ENCODE results near the gene FOXP1. TPM values are rescaled to one million over a fixed set of nuclear protein-coding genes. Genes with fewer than 3 reads are reported as not detected.

FOXP1 gene
- total and polyA plus RNA-seq, 12 donors = 4.8 to 56.0 (median 43.8) TPM

DNA sequence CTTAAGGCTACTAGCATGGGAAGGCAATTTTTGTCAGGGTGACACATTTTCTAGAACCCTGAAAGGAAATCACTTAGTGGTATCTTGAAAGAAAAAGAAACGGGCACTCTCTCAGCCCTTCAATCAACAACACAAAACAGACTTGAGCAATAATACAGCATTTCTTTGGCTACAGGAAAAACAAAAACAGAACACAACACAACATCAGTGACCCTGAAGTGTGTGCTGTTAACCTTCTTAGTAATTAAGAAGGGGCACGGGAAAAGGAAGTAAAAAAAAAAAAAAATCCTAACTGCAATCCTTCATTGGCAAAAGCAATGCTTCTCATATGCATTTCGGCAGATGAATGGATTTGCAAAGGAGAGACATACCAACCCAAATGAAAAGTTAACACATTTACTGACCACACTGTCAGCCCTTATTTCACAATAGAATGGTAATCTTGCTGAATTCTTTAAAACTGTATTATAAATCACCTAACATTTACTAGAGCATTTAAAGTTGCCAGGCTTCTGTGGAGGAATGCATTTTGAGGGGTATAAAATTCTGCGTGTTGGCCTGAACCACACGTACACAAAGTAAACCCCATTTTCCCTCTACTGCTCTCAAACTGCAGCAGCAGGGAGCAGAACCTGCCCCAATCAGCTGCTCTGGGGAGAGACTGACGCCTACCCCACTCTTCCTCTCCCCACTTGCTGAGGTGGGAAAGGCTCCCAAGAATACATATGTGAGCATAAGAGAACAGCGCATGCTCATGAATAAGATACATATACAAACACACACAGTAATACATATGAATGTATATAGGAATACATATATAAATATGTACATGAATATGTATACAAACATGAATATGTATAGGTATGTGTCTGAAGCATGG, 198.5 kb downstream of the FOXP1 start:
- Histone ChIP-seq H3K9me3 (no peaks in the 10 kb centered on the region), H3K36me3 (no peaks in the 10 kb centered on the region), H3K4me1 (peaks cover 0 to 39% (median 24%) of the 10 kb centered on the region in 9 donors), H3K27me3 (no peaks in the 10 kb centered on the region), H3K4me3 (no peak overlapping the region), H3K27ac (no peak overlapping the region)
- intact Hi-C loops (cut with DNase I) = loop anchor here in 1 of 10 donors (5.0 kb wide), 1 partner anchor 187 kb away; no protein-coding TSS in a partner anchor
- ATAC-seq = no peak
- WGBS, 2 donors = 75 to 77% methylated on average over 7 of the region's 7 CpGs
- TF ChIP-seq, protein P1, sequence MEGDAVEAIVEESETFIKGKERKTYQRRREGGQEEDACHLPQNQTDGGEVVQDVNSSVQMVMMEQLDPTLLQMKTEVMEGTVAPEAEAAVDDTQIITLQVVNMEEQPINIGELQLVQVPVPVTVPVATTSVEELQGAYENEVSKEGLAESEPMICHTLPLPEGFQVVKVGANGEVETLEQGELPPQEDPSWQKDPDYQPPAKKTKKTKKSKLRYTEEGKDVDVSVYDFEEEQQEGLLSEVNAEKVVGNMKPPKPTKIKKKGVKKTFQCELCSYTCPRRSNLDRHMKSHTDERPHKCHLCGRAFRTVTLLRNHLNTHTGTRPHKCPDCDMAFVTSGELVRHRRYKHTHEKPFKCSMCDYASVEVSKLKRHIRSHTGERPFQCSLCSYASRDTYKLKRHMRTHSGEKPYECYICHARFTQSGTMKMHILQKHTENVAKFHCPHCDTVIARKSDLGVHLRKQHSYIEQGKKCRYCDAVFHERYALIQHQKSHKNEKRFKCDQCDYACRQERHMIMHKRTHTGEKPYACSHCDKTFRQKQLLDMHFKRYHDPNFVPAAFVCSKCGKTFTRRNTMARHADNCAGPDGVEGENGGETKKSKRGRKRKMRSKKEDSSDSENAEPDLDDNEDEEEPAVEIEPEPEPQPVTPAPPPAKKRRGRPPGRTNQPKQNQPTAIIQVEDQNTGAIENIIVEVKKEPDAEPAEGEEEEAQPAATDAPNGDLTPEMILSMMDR (IDR thresholded peaks at IDR 0.05) = no peak
- DNase-seq = no peak

DNA sequence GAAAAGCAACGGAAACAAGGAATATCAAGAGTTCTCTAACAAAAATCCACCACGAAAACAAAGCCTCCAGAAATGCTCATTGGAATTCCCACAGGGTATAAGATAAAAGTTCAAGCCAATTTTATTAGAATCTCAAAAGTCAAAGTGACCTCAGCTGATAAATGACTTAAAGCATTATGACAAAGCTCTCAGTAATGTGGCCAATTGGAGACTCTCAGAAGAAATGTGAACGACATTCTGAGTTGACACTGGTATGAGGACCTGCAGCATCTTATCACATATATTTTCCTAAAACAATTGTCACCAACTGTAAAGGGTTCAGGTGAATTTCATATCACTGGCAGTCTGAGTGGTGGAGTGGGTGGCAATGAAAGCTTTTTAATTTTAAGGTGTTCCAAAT, 199.1 kb downstream of the FOXP1 start:
- WGBS, 2 donors = 28 to 34% methylated on average over 3 of the region's 3 CpGs
- TF ChIP-seq, protein P1 (IDR thresholded peaks at IDR 0.05) = no peak
- intact Hi-C loops (cut with DNase I) = loop anchor here in 1 of 10 donors (5.0 kb wide), 1 partner anchor 188 kb away; no protein-coding TSS in a partner anchor
- no peaks in the 10 kb centered on the region for H3K36me3 ChIP-seq
- ATAC-seq (no peak), DNase-seq (no peak)
- no peak overlapping the region for H3K27ac ChIP-seq
- H3K27me3 ChIP-seq = no peaks in the 10 kb centered on the region
- peaks cover 0 to 34% (median 17%) of the 10 kb centered on the region in 9 donors for H3K4me1 ChIP-seq
- no peak overlapping the region for H3K4me3 ChIP-seq
- no peaks in the 10 kb centered on the region for H3K9me3 ChIP-seq

DNA sequence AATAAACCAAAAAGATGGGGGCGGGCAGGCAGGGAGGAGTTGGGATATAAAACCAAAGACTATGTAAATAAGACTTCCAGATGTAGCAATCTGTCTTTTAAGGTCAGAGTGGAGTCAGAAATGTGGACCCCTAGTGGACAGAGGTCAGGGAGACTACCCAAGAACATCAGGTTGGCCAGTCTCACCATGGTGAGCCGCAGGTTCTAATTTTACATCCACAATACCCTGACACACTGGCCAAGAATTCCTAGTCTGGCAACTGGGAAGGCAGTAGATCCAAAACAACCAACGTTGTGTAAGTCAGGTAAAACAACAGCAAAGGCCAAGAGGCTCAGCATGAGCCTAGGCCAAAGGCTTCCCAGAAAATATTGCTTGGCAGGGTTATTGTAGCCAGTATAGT, 203.4 kb downstream of the FOXP1 start:
- intact Hi-C loops (cut with DNase I) = loop anchor here in 1 of 10 donors (5.0 kb wide), 1 partner anchor 192 kb away; no protein-coding TSS in a partner anchor
- DNase-seq (peak in 1 of 2 donors; percentile 21), ATAC-seq (peak in 6 of 8 donors; percentile 41 to 90 (median 70))
- WGBS, 2 donors = 65 to 70% methylated on average over 3 of the region's 3 CpGs
- H3K27ac ChIP-seq = no peak overlapping the region
- H3K36me3 ChIP-seq = no peaks in the 10 kb centered on the region
- TF ChIP-seq, protein P1 (IDR thresholded peaks at IDR 0.05) = peak in 4 of 9 donors; percentile 11 to 29 (median 26)
- H3K27me3 ChIP-seq = no peaks in the 10 kb centered on the region
- no peaks in the 10 kb centered on the region for H3K9me3 ChIP-seq
- H3K4me1 ChIP-seq = peaks cover 0 to 31% (median 13%) of the 10 kb centered on the region in 9 donors
- no peak overlapping the region for H3K4me3 ChIP-seq

DNA sequence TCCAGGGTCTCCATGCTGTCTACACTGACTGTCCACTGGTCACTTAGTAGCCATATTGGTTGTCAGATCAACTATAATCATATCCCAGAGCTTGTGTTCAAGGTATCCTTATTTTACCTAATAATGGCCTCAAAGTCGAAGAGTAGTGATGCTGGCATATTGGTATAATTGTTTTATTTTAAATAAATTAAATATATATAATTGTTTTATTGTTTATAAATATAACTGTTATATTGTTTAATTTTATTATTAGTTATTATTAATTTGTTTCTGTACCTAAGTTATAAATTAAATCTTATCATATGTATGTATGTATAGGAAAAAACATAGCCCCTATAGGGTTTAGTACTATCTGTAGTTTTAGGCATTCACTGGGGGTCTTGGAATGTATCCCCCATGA, 205.0 kb downstream of the FOXP1 start:
- no peak for DNase-seq
- 96 to 97% methylated on average over 1 of the region's 1 CpG for WGBS, 2 donors
- peaks cover 0 to 22% (median 0%) of the 10 kb centered on the region in 9 donors for H3K4me1 ChIP-seq
- H3K27me3 ChIP-seq = no peaks in the 10 kb centered on the region
- no peak for ATAC-seq
- H3K27ac ChIP-seq = no peak overlapping the region
- intact Hi-C loops (cut with DNase I) = no loop called here
- TF ChIP-seq, protein P1 (IDR thresholded peaks at IDR 0.05) = no peak
- no peak overlapping the region for H3K4me3 ChIP-seq
- no peaks in the 10 kb centered on the region for H3K9me3 ChIP-seq
- no peaks in the 10 kb centered on the region for H3K36me3 ChIP-seq

All from heart right ventricle (tissue), 16 donors.